Activated CD4-positive, alpha-beta T cell treated with anti-CD3 and anti-CD28 coated beads for 1 hour (primary cell): ENCODE results near the gene CCDC12.

ENCODE experiments used
- DNase-seq: peaks from one replicate; pipeline ENCODE4 v3.0.0-alpha.2; 2020

The CCDC12 gene

GRCh38 chr3:46976326-46977190 is at the start of gene CCDC12:
TSS of gene CCDC12 (minus strand) at chr3:46976745. CDS start at chr3:46976732, 13 bp downstream.
- DNase-seq, result peak; percentile 88

GRCh38 chr3:47024932-47025331 is 48.4 kb upstream of the CCDC12 start:
- DNase-seq, result no peak

GRCh38 chr3:47022641-47023071 is 46.1 kb upstream of the CCDC12 start:
- DNase-seq, result no peak

GRCh38 chr3:47020311-47020710 is 43.8 kb upstream of the CCDC12 start:
- DNase-seq, result no peak

GRCh38 chr3:47019201-47019600 is 42.7 kb upstream of the CCDC12 start:
- DNase-seq, result no peak

- no peak for DNase-seq
Observed at GRCh38 chr3:47018269-47018611, 41.7 kb upstream of the CCDC12 start.

GRCh38 chr3:47017504-47018268 is 41.1 kb upstream of the CCDC12 start:
- DNase-seq, result no peak

GRCh38 chr3:47016934-47017435 is 40.4 kb upstream of the CCDC12 start:
- no peak for DNase-seq

GRCh38 chr3:47016086-47016933 is 39.8 kb upstream of the CCDC12 start:
- DNase-seq, result no peak

- no peak for DNase-seq
Observed at GRCh38 chr3:47015151-47015550, 38.6 kb upstream of the CCDC12 start.

- no peak for DNase-seq
Observed at GRCh38 chr3:47014036-47014435, 37.5 kb upstream of the CCDC12 start.

- DNase-seq, result no peak
Observed at GRCh38 chr3:47013231-47013630, 36.7 kb upstream of the CCDC12 start.

- DNase-seq, result no peak
Observed at GRCh38 chr3:47012342-47013230, 36.0 kb upstream of the CCDC12 start.

GRCh38 chr3:47011371-47011770 is 34.8 kb upstream of the CCDC12 start:
- DNase-seq, result no peak

- DNase-seq, result no peak
Observed at GRCh38 chr3:47010910-47011309, 34.4 kb upstream of the CCDC12 start.

- DNase-seq, result no peak
Observed at GRCh38 chr3:47010111-47010712, 33.7 kb upstream of the CCDC12 start.

- peak; percentile 57 for DNase-seq
Observed at GRCh38 chr3:47009225-47010110, 32.9 kb upstream of the CCDC12 start.

GRCh38 chr3:47008851-47009224 is 32.3 kb upstream of the CCDC12 start:
- DNase-seq, result no peak

GRCh38 chr3:47008234-47008796 is 31.8 kb upstream of the CCDC12 start:
- DNase-seq, result no peak
